Brain microvascular endothelial cell (primary cell): Measurements from ENCODE around the gene DDAH1.

Source experiments
- DNase-seq: peaks from one replicate; pipeline ENCODE4 v3.0.0-alpha.2; 2020
- H3K27ac ChIP-seq: fragments of 250-450 bp; sonication (Bioruptor Pico); 2 replicates; pipeline ENCODE4 v1.5.1; 2020; ENCODE audit warnings: mild to moderate bottlenecking, moderate library complexity
- H3K27me3 ChIP-seq: fragments of 250-450 bp; sonication (Bioruptor Pico); replicated peaks from 2 replicates; pipeline ENCODE4 v1.5.1; 2020; ENCODE audit warnings: mild to moderate bottlenecking
- H3K36me3 ChIP-seq: fragments of 250-450 bp; sonication (Bioruptor Pico); replicated peaks from 2 replicates; pipeline ENCODE4 v1.5.1; 2020; ENCODE audit warnings: mild to moderate bottlenecking
- H3K4me3 ChIP-seq: 2 replicates; pipeline ENCODE4 v1.5.1; 2011; ENCODE audit warnings: low read depth, mild to moderate bottlenecking, control low read depth, low read length, moderate library complexity
- in situ Hi-C: cut with HindIII; loops from 2 replicates; pipeline ENCODE4 v1.10.0; 2017; ENCODE audit warnings: low sequenced_read_pairs, low pct_ligation_motif_present
- TF ChIP-seq, protein P1 (sequence below): IDR thresholded peaks from 2 replicates; pipeline ENCODE4 v1.5.1; 2011; ENCODE audit warnings: low read depth, mild to moderate bottlenecking, moderate library complexity, low read length, control low read depth, inconsistent platforms; ENCODE audit errors: missing control alignments

The DDAH1 gene

DNA sequence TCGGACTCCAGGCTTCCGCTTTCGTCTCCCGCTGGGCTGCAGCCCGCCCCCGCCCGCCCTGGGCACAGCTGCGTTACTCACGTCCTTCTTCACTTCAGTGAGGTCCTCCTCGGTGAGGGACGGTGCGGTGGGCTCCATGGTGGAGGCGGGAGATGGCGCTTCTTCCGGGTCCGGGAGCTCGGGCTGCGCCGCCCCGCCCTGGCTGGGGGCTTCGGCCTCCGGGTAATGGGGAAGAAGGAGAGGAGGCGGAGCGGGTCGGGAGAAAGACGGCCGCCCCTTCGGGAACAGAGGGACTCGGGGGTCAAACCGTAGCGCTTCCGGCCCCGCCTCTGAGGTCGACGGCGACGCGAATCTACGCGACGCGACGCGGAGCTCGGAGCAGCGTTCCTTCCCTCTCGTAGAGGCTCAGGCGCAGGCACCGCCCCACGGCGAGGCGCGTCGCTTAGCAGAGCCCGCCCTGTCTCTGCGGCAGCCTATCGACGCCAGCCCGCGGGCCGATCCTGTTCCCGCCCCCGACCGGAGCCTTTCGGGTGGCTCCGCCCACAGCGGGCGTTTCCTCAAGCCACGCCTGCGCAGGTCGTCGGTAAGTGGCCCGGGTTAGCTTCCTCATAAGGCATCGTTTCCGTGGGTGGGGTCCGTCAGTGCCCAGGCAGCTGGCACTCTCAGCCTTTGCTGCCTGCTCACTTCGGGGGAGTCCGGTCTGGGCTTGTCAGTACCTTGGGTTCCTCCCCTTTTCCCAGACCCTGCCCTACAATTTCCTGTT, 188.6 kb downstream of the DDAH1 start, which contains the start of gene BCL10:
TSS of gene BCL10 (minus strand) at position 418 of the 763 bp plus-strand sequence. CDS start at position 138, 280 bp downstream.
- DNase-seq = peak; percentile 96
- Histone ChIP-seq H3K27ac (peak within 1 kb of the TSS; percentile 92), H3K27me3 (no peaks in the 10 kb centered on the region), H3K36me3 (no peaks in the 10 kb centered on the region), H3K4me3 (peak within 1 kb of the TSS; percentile 94)
- in situ Hi-C loops = no loop called here
- TF ChIP-seq, protein P1, sequence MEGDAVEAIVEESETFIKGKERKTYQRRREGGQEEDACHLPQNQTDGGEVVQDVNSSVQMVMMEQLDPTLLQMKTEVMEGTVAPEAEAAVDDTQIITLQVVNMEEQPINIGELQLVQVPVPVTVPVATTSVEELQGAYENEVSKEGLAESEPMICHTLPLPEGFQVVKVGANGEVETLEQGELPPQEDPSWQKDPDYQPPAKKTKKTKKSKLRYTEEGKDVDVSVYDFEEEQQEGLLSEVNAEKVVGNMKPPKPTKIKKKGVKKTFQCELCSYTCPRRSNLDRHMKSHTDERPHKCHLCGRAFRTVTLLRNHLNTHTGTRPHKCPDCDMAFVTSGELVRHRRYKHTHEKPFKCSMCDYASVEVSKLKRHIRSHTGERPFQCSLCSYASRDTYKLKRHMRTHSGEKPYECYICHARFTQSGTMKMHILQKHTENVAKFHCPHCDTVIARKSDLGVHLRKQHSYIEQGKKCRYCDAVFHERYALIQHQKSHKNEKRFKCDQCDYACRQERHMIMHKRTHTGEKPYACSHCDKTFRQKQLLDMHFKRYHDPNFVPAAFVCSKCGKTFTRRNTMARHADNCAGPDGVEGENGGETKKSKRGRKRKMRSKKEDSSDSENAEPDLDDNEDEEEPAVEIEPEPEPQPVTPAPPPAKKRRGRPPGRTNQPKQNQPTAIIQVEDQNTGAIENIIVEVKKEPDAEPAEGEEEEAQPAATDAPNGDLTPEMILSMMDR = no peak

DNA sequence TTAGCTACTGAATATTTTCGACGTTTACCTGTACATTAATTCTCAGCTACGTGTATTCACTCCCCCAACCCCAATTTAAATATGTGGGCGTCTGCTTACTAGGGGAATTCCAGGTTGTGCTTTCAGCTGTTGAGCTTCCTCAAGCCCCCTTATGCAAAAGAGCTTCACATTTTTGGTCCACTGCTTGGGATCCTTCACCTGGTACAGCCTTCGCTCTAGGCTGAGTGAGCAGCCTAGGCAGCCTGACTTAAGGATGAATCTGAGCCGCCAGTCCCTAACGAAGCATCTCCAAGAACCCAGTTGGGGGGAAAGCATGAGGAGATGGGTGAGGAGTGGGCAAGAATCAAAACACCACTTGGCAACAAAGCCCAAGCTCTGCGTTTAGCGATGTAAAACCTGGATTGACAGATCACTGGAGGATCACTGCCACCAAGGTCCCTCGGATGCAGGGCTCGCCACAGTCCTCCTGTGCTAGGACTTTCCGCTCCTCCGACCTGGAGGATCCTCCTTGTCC, 189.2 kb downstream of the DDAH1 start:
- Histone ChIP-seq H3K27ac (peak overlapping the region; percentile 92), H3K36me3 (peaks cover 3% of the 10 kb centered on the region), H3K27me3 (no peaks in the 10 kb centered on the region), H3K4me3 (peak overlapping the region; percentile 94)
- TF ChIP-seq, protein P1 = no peak
- no peak for DNase-seq
- in situ Hi-C loops = no loop called here

DNA sequence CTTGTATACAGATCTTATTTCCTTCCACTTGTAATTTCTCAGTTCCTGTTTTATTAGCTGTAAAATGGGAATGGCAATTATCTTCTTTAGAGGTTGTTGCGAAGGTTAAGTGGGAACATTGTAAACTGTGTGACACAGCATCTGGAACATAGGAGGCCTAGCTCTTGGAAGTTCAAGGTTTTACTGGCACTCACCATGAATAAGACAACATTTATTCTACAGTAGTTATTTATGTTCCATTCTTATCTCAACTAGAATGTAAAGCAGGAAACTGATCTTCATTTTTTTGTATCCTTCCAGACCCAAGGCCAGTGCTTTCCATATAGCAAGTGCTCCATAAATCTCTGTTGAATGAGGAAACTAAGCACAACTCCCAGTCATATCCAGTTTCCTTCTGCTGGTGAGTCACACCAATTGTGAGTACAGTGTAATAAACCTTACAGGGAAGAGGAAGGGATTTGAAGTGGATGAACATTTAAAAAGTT, 189.9 kb downstream of the DDAH1 start:
- TF ChIP-seq, protein P1 = no peak
- peaks cover 10% of the 10 kb centered on the region for H3K36me3 ChIP-seq
- H3K27ac ChIP-seq = peak overlapping the region; percentile 92
- peak overlapping the region; percentile 94 for H3K4me3 ChIP-seq
- in situ Hi-C loops = no loop called here
- H3K27me3 ChIP-seq = no peaks in the 10 kb centered on the region
- DNase-seq = peak; percentile 67

DNA sequence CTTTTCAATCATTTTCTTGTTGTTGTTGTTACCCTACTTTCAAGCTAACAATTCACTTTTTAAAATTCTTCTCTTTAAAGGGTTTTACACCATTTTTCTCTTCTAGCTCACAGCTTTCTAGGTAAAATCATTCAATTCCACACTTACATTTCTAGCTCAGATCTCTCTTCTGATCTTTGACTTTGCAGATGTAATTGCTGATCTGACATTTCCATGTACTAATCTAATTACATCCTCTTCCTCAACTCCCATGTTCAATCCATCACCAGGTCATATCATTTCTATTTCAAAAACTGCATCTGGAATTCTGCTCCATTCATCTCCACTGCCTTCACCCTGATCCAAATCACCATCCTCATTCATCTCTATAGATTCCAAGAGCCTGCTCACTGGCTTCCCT, 191.6 kb downstream of the DDAH1 start:
- H3K27ac ChIP-seq = no peak overlapping the region
- no peak for DNase-seq
- TF ChIP-seq, protein P1 = no peak
- no peak overlapping the region for H3K4me3 ChIP-seq
- peaks cover 26% of the 10 kb centered on the region for H3K36me3 ChIP-seq
- no peaks in the 10 kb centered on the region for H3K27me3 ChIP-seq
- in situ Hi-C loops = no loop called here

DNA sequence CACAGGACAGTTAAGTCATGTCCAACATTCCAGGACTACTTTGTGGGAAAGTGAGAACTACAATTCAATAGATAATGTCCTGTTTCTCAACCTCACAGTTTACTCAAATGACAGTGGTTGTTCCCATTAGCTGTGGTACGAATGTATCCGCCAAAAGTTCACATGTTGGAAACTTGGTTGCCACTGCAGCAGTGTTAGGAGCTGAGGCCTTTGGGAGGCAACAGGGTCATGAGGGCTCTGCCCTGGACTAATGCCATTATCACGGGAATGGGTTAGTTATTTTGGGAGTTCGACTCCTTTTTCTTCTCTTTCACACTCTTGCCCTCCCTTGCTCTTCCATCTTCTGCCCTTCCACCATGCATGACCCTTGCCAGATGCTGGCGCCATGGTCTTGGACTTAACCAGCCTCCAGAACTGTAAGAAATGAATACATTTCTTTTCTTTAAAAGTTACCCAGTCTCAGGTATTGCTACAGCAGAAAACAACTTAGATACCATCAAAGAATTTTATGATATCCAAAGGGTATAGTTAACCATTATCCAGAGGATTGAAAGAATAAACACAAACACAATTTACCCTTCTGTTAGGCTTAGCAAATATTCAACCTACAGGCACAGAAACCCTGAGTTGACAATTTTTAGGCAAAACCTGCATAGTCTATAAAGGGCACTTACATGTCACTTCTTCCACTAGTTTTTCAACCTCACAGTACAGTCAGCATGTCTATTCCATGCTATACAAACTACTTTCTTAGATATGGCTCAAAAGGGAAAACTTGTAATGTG, 196.0 kb downstream of the DDAH1 start:
- DNase-seq = no peak
- no peaks in the 10 kb centered on the region for H3K27me3 ChIP-seq
- H3K36me3 ChIP-seq = peaks cover 40% of the 10 kb centered on the region
- TF ChIP-seq, protein P1 = no peak
- no peak overlapping the region for H3K4me3 ChIP-seq
- H3K27ac ChIP-seq = no peak overlapping the region
- in situ Hi-C loops = no loop called here
